HG02642 (cell line): ENCODE measurements around the gene MATR3.
"Not testable (repeated sequence)": the region's sequence is repeated elsewhere in the genome, so short reads cannot be mapped to it uniquely, and the experiment has no call there.

Source experiments
- ATAC-seq: cut with Tn5 transposase; IDR thresholded peaks from one replicate; pipeline ENCODE4 v1.9.1; 2021; ENCODE audit warnings: mild to moderate bottlenecking; ENCODE audit not compliant: unreplicated experiment, poor library complexity

The MATR3 gene

DNA sequence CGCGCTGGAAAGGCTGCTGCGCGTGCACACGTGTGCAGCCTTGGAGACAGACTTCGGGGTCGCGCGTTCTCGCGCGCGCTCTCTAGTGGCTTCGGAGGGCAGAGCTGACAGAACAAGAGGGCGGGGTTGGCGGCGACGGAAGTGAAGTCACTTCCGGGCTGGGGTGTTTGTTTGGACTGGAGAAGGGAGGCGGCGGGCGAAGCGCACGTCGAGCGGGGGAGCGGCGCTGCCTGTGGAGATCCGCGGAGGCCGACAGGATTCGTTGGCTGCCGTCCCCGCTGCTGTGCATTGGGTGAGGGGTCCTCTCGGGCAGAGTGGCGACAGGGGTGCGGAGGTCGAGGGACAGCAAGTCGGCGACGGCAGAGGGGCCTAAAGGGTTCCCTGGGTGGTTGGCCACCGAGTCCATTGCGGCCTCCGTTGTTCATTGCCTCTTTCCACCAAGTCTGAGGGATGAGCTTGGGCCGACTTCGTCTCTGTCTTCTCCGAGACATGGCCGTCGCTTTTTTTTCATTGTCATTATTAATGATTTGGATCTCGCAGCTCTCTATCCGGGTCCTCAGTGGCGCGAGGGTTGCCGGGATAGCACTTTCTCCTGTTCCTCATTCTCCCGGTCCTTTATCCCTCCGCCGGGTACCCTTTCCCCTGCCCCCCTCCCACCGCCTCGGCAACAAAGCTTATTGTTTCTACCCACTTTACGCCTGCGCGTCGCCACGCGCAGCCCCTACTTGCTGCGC, 48.3 kb downstream of the MATR3 start, which contains the start of gene PAIP2:
Gene PAIP2, plus strand, starts transcription at position 166 of the 734 bp plus-strand sequence. CDS start 21,931 bp downstream, outside the sequence.
- ATAC-seq: peak; percentile 93

DNA sequence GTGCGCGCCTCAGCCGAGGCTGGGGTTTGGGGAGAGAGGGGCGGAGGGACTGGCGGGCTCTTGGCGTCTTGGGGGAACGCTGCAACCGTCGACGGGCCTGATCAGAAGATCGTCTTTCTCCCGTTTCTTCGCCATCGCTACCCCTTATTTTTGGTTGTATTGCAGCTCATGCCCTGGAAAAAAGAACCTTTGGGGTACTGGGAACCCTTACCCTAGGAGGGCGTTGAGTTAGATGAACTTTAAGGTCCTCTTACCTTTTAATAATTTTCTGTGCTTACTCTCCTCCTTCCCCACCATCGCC, 48.8 kb downstream of the MATR3 start:
- ATAC-seq: peak; percentile 51

DNA sequence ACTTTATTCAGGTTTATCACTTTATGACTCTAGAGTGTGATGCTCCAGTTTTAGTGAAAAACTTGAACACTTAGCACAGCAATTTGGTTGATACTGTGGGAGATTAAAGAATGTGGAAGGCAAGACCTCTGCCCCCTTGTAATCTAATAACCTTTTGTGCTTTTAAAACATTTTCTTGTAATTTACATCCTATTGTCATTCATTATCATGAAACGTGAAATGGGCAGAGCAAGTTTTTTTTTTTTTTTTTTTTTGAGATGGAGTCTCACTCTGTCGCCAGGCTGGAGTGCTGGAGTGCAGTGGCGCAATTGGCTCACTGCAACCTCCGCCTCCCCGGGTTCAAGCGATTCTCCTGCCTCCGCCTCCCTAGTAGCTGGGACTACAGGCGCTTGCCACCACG, 49.9 kb downstream of the MATR3 start:
- no peak for ATAC-seq

DNA sequence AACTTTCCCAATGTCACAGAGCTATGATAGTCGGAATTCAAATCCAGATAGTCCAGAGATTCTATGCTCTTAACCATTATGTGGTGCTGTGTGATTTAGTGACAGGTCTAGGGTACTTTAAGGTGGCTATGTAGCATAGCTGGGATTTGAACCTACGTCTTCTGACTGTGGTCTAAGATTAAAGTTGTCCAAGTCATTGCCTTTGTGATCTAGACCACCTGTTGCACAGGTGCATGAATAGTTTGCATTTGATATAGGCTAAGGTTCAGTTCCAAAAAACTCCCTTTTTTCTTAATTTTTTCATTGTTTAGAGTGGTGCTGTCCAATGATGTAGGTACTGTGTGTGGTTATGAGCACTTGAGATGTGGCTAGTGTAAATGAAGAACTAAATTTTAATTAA, 50.6 kb downstream of the MATR3 start:
- no peak for ATAC-seq

DNA sequence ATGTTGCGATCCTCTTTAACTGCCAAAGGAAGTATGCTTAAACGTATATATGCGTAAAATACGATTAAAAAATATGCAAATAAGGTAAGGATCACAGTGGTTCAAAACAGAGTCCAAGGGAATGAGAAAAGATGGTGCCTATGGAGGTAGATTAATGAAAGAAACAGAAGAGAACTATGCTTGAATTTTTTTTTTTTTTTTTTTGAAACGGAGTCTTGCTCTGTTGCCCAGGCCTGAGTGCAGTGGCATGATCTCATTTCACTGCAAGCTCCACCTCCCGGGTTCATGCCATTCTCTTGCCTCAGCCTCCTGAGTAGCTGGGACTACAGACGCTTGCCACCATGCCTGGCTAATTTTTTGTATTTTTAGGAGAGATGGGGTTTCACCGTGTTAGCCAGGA, 51.9 kb downstream of the MATR3 start:
- not testable (repeated sequence) for ATAC-seq

DNA sequence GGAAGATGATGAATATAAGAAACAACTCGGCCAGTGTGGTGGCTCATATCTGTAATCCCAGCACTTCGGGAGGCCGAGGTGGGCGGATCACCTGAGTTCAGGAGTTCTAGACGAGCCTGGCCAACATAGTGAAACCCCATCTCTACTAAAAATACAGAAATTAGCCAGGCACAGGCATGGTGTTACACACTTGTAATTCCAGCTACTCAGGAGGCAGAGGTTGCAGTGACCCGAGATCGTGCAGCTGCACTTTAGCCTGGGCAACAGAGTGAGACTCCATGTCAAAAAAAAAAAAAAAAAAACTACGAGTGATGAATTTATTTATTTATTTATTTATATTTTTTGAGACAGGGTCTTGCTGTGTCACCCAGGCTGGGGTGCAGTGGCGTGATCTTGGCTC, 54.3 kb downstream of the MATR3 start:
- ATAC-seq: not testable (repeated sequence)

DNA sequence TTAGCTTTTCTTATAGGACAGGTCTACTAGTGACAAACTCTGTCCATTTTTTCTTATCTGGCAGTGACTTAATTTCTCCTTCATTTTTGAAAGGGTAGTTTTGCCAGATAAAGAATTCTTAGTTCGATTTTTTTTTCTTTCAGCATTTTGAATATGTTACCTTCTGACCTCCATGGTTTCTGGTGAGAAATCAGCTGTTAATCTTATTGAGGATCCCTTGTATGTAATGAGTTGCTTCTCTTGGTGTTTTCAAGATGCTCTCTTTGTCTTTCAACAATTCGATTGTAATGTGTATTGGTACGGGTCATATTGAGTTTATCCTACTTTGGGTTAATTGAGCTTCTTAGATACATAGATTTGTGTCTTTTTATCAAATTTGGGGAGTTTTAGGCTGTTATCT, 60.6 kb downstream of the MATR3 start:
- ATAC-seq: no peak

DNA sequence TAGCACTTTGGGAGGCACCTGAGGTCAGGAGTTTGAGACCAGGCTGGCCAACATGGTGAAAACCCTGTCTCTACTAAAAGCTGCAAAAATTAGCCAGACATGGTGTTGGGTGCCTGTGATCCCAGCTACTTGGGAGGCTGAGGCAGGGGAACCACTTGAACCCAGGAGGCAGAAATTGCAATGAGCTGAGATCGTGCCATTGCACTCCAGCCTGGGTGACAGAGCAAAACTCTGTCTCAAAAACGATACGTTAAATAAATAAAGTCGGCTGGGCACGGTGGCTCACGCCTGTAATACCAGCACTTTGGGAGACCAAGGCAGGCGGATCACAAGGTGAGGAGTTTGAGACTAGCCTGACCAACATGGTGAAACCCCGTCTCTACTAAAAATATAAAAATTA, 62.4 kb downstream of the MATR3 start:
- ATAC-seq: not testable (repeated sequence)

DNA sequence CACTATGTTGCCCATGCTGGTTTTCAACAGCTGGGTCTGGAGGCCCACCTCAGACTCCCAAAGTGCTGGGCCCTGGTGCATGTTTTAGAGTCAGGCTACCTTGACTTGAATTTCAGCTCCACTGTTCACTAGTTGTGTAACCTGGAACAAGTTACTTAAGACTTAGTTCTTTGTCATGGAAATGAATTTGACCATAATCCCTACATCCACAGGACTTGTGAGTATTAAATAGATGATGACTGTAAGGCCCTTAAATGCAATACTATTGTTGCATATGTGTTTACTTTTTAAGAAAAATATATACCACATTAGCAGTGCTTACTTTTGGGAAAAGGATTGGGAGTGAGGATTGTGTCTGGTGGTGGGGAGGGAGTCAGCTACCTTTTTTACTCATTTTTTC, 64.5 kb downstream of the MATR3 start:
- ATAC-seq: no peak

DNA sequence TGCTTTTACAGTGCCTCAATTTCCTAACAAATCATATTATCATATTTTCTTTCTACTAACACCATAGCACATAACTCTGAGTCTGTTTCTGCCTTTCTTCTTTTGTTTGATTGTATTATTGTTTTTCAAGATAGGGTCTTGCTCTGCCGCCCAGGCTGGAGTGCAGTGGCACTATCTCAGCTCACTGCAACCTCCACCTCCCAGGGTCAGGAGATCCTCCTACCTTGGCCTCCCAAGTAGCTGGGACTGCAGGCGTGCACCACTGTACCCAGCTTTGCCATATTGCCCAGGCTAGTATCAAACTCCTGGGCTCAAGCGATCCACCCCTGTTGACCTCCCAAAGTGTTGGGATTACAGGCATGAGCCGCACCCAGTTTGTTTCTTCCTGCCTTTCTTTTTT, 66.8 kb downstream of the MATR3 start:
- no peak for ATAC-seq

DNA sequence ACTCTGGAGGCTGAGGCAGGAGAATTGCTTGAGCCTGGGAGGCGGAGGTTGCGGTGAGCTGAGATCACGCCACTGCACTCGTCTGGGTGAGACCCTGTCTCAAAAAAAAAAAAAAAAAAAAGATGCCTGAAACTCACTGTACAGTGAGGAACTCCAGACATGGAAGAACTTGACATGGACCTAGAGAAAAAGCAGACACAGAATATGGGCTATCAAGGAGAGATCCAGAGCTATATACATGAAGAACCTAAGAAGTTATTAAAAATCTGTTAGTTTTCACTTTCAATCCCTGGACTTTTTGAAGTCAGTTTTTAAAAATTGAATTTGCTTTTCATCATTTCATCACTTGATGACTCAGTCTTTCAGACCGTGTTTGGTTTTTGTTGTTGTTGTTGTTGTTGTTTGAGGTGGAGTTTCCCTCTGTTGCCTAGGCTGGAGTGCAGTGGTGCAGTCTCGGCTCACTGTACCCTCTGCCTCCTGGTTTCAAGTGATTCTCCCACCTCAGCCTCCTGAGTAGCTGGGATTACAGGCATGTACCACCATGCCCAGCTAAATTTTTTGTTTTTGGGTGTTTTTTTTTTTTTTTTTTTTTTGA, 68.4 kb downstream of the MATR3 start:
- no peak for ATAC-seq

DNA sequence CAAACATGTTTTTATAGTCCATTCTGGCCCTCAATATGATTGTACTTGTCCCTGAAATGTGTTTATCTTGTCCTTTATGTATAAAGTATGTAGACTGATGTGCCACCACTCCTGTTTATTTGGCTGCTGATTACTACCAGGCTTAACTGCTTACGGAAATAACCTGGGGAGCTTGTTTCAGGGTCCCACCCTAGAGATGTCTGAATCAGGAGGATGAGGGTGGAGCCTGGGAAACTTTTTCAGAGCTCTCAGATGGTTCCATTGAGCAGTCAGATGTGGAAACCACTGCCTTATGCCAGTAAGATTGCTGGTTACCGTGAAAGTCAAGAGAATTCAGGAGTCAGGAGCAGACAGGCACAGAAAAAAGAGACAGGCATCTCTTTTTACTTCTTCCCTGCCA, 70.4 kb downstream of the MATR3 start:
- no peak for ATAC-seq

DNA sequence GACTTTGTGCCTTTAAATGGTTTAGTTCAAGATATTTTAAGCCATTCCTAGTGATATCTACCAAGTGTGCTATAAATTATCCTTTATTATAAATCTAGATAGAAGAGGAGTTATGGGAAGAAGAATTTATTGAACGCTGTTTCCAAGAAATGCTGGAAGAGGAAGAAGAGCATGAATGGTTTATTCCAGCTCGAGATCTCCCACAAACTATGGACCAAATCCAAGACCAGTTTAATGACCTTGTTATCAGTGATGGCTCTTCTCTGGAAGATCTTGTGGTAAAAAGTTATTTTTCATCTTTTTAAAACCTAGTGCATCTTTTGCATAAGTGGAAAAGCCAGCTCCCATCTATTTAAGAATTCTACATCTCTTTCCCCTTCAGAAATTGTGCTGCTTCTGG, 70.9 kb downstream of the MATR3 start:
- ATAC-seq: no peak

DNA sequence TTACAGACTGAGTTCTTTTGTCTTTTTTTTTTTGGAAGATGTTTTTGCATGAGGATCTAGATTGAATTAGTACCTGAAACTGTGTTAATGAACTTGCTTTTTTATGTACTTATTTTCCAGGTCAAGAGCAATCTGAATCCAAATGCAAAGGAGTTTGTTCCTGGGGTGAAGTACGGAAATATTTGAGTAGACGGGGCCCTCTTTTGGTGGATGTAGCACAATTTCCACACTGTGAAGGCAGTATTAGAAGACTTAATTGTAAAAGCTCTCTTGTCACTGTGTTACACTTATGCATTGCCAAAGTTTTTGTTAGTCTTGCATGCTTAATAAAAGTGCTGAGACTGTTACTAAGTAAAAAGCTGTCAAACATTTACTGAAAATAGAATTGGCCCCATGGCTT, 75.1 kb downstream of the MATR3 start:
- no peak for ATAC-seq

DNA sequence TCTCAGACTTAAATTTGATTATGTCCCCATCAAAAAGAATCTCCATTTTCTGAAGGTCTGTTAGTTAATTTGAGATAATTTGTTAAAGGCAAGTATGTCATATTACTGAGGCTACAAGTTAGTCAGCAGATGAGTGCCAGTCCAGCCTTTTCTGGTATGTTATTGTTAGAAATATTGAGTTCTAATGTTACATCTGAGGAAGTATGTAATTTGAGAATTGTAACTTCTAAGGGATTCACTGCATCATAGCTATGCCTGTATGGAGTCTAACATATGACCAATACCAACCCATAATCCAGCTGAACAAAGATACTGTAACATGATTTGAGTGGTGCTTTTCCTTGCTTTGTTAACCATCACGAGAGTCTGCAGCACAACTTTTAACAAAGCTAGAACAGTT, 75.6 kb downstream of the MATR3 start:
- ATAC-seq: no peak

DNA sequence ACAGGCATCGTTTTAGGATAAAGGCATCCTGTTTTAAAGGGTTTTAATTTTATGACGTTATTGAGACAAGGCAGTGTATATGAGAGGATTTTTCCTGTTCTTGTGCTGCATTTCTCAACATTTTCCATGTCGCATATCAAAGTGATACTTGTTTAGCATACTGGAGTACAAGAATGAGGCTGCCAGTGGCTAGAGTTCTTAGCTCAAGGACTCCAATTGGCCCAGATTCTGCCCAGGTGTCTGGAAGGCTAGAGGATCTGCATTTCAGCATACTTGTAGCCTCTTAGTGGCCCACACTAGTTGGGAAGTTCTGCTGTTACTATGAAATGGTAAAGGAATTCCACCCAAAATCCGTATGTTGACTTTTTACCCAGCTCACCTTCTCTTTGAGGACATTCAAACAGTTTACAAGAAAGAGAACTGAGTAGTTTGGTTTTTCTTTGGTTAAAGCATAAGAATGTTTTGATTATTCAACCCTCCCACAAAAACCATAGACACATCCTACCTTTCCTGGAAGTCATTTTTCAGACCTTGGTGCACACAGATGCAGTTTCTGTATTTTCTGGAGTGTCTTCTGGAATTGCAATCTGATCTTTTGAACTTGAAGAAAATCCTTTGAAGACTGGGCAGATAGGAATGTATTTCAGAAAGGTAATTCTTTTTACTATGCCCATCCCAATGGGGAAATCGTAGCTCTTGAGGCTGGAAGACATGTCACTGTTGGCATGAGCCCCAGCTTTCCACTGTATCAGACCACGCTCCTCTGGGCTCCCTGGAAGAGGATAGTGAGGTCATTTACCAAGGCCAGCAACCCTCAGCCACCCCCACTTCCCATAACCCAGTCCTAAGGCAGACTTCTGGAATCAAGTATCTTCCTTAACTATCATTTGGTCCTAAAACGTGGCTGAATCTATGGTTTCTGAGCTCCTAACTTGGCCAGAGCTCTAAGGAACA, 78.2 kb downstream of the MATR3 start:
- ATAC-seq: no peak

DNA sequence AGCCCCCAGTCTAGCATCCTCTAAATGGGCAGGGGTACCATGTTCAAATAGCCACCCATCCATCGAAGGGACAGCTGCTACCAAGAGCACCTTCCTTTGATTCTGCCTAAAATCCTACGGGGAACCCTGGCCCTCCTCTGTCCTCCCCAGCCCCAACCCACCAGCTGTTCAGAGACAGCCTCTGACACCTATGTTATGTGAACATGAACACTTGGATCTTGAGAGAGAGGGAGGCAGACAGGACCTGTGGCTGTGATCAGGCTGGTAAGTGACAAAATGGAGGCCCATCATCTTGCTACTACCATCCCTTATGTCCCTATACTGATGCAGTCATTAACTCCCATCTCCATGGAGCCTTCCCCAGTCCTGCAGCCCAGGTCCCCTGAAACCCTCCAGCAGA, 81.4 kb downstream of the MATR3 start:
- ATAC-seq: no peak

DNA sequence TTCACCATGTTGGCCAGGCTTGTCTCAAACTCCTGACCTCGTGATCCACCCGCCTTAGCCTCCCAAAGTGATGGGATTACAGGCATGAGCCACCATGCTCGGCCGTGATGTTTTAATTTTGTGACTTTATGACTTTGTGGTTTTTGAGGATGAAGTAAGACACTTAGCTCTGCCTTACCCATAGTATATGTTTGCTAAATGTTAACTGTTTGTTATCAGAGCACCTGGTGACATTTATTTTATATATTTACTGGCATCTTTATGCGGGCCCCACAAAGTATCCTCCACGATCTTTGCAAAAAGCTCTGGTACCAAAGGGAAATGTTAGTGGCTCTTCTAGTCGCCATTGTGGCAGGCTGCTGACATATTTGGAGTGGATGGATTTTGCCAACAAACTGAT, 82.8 kb downstream of the MATR3 start:
- ATAC-seq: no peak

DNA sequence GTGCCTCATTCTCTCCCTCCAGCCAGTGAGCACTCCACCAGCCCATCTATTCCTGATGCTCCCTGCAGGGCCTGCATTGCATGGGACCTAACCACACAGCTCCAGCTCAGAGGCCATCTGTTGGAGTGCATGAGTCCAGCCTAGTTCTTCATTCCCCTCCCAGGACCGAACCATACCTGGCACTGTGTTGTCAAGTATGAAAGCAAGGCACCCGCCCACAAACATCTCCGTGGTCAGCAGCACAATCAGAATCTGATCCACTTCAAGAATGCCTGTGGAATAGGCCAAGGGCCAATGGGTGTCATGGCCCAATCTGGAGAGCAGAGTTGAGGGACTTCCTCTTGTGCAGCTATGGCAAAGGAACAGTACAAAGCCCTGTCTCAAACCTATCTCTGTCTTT, 83.7 kb downstream of the MATR3 start:
- no peak for ATAC-seq

DNA sequence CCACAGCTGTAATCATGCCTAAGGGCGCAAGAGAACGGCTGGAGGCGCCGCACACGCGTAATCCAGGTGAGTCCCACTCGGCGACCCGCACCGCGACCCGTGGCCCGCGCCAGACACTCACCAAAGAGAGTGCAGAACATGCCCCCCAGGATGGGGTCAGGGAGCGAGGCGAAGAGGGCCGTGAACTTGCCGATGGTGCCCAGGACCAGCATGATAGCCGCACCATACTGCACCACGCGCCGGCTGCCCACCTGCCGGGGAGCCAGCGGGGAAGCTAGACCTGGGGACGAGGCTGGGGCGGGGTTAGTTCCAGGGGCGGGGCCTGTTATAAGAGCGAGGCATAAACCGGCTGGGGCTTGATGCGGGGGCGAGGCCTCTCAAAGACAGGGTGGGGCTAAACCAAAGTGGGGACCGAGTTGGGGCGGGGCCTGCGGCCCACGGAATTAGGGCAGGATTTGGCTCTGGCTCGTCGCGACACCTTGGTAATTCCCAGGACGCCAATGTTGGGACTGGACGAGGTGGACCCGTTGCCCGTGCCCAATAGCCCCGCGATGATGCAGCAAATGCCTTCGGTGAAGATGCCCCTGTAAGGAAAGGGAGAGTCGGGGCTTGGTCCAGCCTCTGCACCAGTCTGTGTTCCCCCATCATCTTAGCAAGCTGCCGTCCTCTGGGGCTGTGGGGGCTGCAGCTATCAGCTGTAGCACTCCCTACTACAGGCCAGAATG, 84.7 kb downstream of the MATR3 start:
- ATAC-seq: no peak

DNA sequence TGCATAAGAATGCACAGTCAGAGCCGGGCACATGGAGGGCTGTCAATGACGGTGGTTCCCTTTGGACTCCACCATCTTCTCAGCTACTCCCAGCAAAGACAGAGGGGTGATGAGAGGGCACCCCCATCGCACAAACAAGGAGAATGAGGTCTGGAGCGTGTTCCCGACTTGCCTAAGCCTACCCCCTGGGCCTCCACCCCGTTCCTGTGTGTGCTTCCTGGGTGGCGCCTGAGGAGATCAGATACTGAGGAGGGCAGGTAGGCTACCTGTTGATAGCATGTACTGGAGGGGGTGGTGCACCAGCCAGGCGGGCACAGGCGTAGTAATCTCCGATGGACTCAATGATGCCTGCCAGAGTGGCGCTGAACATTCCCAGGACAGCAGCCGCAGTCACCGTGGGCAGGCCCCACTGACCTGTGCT, 85.4 kb downstream of the MATR3 start:
- ATAC-seq: no peak
